ENCODE data around the gene PCMT1. TPM values are rescaled to one million over a fixed set of nuclear protein-coding genes. Genes with fewer than 3 reads are reported as not detected.
"Not testable (repeated sequence)": the region's sequence is repeated elsewhere in the genome, so short reads cannot be mapped to it uniquely, and the experiment has no call there.

Gene PCMT1
- polyA plus RNA-seq, 3 donors = 84.8 to 315 (median 262) TPM

DNA sequence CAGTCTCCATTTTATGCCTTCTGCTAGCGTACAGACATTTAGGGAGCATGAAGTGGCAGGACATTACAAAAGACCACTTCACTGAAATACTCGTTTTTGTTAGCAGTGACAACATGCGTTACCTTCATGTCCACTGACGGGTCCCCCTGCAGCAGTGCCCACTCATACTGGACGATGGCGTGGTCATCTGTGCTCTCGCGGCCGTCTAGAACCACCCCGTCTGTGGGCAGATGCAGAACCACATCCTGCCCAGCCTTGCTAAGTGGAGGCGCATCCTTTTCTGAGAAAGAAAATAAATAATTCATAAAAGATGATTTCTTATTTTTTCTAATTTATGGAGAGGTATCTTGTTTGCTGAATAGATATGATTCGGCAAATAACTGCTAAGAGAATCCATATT, 103.3 kb downstream of the PCMT1 start:
- peaks cover 21% of the 10 kb centered on the region for H3K4me1 Mint-ChIP-seq
- Histone ChIP-seq H4K20me1 (ENCODE audit: insufficient read depth, low read length) (no peaks in the 10 kb centered on the region), H3K79me2 (ENCODE audit: insufficient read depth, low read length) (no peaks in the 10 kb centered on the region), H3K36me3 (replicated peaks in 1 of 2; ENCODE audit: control insufficient read depth in 1 of 2, insufficient read depth in 2 of 2, low read length in 2 of 2) (no peaks in the 10 kb centered on the region), H3K9me3 (replicated peaks in 1 of 2; ENCODE audit: control insufficient read depth in 1 of 2, insufficient read depth in 1 of 2, low read length in 2 of 2) (no peaks in the 10 kb centered on the region), H2AFZ (ENCODE audit: insufficient read depth, low read depth, low read length, poor library complexity, severe bottlenecking) (no peak overlapping the region), H3K9ac (ENCODE audit: insufficient read depth, low read length, poor library complexity, severe bottlenecking) (no peak overlapping the region), H3K4me1 (ENCODE audit: control insufficient read depth in 1 of 2, insufficient read depth in 2 of 2, low read length in 2 of 2) (peaks cover 7 to 21% of the 10 kb centered on the region in 2 donors), H3K4me3 (replicated peaks in 1 of 3; ENCODE audit: low read depth in 2 of 3, low read length in 3 of 3) (no peak overlapping the region), H3K27me3 (ENCODE audit: control insufficient read depth in 2 of 2, insufficient read depth in 2 of 2, low read length in 2 of 2) (no peaks in the 10 kb centered on the region), H3K4me2 (replicated peaks; ENCODE audit: extremely low read depth, low read length, poor library complexity, severe bottlenecking) (no peak overlapping the region), H3K27ac (ENCODE audit: low read depth in 1 of 2, low read length in 2 of 2) (no peak overlapping the region)
- no peak overlapping the region for H3K4me3 Mint-ChIP-seq
- DNase-seq = no peak
- H3K27me3 Mint-ChIP-seq (ENCODE audit: low read depth in 3 of 3) = peaks cover 2 to 8% (median 3%) of the 10 kb centered on the region in 3 donors
- H3K27ac Mint-ChIP-seq = no peak overlapping the region
- TF ChIP-seq, protein P1, sequence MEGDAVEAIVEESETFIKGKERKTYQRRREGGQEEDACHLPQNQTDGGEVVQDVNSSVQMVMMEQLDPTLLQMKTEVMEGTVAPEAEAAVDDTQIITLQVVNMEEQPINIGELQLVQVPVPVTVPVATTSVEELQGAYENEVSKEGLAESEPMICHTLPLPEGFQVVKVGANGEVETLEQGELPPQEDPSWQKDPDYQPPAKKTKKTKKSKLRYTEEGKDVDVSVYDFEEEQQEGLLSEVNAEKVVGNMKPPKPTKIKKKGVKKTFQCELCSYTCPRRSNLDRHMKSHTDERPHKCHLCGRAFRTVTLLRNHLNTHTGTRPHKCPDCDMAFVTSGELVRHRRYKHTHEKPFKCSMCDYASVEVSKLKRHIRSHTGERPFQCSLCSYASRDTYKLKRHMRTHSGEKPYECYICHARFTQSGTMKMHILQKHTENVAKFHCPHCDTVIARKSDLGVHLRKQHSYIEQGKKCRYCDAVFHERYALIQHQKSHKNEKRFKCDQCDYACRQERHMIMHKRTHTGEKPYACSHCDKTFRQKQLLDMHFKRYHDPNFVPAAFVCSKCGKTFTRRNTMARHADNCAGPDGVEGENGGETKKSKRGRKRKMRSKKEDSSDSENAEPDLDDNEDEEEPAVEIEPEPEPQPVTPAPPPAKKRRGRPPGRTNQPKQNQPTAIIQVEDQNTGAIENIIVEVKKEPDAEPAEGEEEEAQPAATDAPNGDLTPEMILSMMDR (IDR thresholded peaks at IDR 0.05) = no peak
- peaks cover 0 to 2% (median 0%) of the 10 kb centered on the region in 7 donors for H3K9me3 Mint-ChIP-seq
- intact Hi-C loops (cut with micrococcal nuclease) = no loop called here
- H3K36me3 Mint-ChIP-seq = no peaks in the 10 kb centered on the region
- WGBS (ENCODE audit: insufficient coverage) = 78% methylated on average over 6 of the region's 12 CpGs

DNA sequence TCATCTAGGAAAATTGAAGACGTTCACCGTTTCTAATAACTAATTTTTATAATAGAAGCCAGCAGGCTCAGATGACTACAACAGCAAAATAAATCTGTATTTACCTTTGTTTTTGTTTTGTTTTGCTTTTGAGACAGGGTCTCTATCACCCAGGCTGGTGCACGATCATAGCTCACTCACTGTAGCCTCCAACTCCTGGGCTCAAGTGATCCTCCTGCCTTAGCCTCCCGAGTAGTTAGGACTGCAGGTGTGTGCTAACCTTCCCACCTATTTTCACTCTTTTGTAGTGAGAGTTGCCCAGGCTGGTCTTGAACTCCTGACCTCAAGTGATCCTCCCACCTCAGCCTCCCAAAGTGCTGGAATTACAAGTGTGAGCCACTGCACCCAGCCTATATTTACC, 104.5 kb downstream of the PCMT1 start:
- H3K27me3 ChIP-seq (ENCODE audit: control insufficient read depth in 2 of 2, insufficient read depth in 2 of 2, low read length in 2 of 2); H3K27ac Mint-ChIP-seq; H3K79me2 ChIP-seq (ENCODE audit: insufficient read depth, low read length); intact Hi-C loops (cut with micrococcal nuclease); H3K4me3 ChIP-seq (replicated peaks in 1 of 3; ENCODE audit: low read depth in 2 of 3, low read length in 3 of 3); H3K4me2 ChIP-seq (replicated peaks; ENCODE audit: extremely low read depth, low read length, poor library complexity, severe bottlenecking); H3K27ac ChIP-seq (ENCODE audit: low read depth in 1 of 2, low read length in 2 of 2); H3K9me3 Mint-ChIP-seq; H3K9me3 ChIP-seq (replicated peaks in 1 of 2; ENCODE audit: control insufficient read depth in 1 of 2, insufficient read depth in 1 of 2, low read length in 2 of 2); DNase-seq; H3K9ac ChIP-seq (ENCODE audit: insufficient read depth, low read length, poor library complexity, severe bottlenecking); H2AFZ ChIP-seq (ENCODE audit: insufficient read depth, low read depth, low read length, poor library complexity, severe bottlenecking); H4K20me1 ChIP-seq (ENCODE audit: insufficient read depth, low read length); H3K36me3 Mint-ChIP-seq; H3K36me3 ChIP-seq (replicated peaks in 1 of 2; ENCODE audit: control insufficient read depth in 1 of 2, insufficient read depth in 2 of 2, low read length in 2 of 2); H3K4me3 Mint-ChIP-seq; H3K27me3 Mint-ChIP-seq (ENCODE audit: low read depth in 3 of 3): not testable (repeated sequence)
- no CpG with 5 or more reads among the region's 4 CpGs for WGBS (ENCODE audit: insufficient coverage)
- H3K4me1 ChIP-seq (ENCODE audit: control insufficient read depth in 1 of 2, insufficient read depth in 2 of 2, low read length in 2 of 2) = peaks cover 7 to 21% of the 10 kb centered on the region in 2 donors
- H3K4me1 Mint-ChIP-seq = peaks cover 21% of the 10 kb centered on the region
